Suprapubic skin (tissue), 3 donors: ENCODE results near the gene RBM43.

Source experiments
- POLR2A ChIP-seq, 2 donors: fragments of 450-650 bp; IDR thresholded peaks; one replicate each; pipeline ENCODE4 v1.6.1; 2017; ENCODE audit warnings: antibody characterized with exemption in 2 of 2, mild to moderate bottlenecking in 2 of 2, moderate library complexity in 2 of 2
- TF ChIP-seq, protein P1 (sequence below), 2 donors: fragments of 200-600 bp in 1 of 2; fragments of 450-650 bp in 1 of 2; sonication (generic) in 1 of 2; IDR thresholded peaks; one replicate each; pipeline ENCODE4 v1.5.1; 2016 to 2019; ENCODE audit warnings: antibody characterized with exemption in 2 of 2, mild to moderate bottlenecking in 1 of 2, moderate library complexity in 1 of 2

DNA sequence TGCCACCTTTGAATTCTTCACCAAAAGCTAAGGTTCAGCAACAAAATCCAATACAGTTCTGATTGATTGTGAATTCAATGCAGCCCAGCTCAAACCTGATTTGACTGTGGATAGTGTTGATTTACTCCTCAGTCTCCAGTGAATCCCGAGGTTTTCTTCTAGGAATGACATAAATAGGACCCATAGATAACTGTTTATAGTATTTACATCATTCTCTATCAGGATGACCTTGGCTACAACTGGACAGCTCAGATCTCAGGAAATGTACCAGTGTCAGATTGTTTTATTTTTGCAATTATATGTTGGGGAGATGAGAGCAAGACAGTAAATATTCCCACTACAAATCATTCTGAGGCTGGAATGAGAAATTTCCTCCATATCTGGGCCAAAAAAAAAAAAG is 21.2 kb downstream of the RBM43 start:
- TF ChIP-seq, protein P1, sequence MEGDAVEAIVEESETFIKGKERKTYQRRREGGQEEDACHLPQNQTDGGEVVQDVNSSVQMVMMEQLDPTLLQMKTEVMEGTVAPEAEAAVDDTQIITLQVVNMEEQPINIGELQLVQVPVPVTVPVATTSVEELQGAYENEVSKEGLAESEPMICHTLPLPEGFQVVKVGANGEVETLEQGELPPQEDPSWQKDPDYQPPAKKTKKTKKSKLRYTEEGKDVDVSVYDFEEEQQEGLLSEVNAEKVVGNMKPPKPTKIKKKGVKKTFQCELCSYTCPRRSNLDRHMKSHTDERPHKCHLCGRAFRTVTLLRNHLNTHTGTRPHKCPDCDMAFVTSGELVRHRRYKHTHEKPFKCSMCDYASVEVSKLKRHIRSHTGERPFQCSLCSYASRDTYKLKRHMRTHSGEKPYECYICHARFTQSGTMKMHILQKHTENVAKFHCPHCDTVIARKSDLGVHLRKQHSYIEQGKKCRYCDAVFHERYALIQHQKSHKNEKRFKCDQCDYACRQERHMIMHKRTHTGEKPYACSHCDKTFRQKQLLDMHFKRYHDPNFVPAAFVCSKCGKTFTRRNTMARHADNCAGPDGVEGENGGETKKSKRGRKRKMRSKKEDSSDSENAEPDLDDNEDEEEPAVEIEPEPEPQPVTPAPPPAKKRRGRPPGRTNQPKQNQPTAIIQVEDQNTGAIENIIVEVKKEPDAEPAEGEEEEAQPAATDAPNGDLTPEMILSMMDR (IDR thresholded peaks at IDR 0.05), result no peak
- no peak for TF ChIP-seq POLR2A (IDR thresholded peaks at IDR 0.05)
